GM19395 (cell line): ENCODE data around the gene APOBEC3G.

Experiments used
- ATAC-seq: cut with Tn5 transposase; IDR thresholded peaks from one replicate; pipeline ENCODE4 v1.9.1; 2021; ENCODE audit warnings: mild to moderate bottlenecking, moderate library complexity; ENCODE audit not compliant: unreplicated experiment

APOBEC3G gene

DNA sequence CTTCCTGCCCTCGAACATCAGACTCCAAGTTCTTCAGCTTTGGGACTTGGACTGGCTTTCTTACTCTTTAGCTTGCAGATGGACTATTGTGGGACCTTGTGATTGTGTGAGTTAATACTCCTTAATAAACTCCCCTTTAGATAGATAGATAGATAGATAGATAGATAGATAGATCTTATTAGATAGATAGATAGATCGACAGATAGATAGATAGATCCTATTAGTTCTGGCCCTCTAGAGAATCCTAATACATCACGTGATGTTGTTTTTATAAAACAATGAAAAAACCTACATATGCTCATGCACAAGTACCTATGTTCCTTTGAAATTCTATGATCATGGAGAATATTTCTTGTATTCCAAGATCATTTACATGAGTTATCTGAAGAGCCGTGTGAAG is 43.9 kb downstream of the APOBEC3G start:
- ATAC-seq, result no peak

DNA sequence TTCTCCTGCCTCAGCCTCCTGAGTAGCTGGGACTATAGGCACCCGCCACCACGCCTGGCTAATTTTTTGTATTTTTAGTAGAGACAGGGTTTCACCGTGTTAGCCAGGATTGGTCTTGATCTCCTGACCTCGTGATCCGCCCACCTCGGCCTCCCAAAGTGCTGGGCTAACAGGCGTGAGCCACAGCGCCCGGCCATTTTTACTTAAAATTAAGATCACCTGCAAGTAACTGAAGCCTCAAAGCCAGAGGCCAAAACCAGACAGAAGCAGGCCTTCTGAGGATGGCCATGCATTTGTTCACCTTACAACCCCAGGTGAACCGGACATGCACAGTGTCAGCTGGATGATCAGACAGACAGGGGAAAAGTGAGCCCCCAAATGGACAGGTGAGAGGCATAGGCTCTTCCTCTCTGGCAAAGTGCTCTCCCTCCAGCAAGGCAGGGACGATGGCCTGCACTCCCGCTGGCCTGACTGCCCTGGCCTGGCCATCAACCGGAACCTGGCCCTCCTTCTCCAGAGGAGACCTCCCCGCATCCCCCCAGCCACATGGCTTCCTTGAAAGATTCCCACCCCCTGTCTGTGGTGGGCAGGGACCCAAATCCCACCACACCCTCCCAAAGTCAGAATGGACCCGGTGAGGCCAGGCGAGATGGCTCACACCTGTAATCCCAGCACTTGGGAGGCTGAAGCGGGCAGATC is 45.8 kb downstream of the APOBEC3G start:
- ATAC-seq, result no peak

DNA sequence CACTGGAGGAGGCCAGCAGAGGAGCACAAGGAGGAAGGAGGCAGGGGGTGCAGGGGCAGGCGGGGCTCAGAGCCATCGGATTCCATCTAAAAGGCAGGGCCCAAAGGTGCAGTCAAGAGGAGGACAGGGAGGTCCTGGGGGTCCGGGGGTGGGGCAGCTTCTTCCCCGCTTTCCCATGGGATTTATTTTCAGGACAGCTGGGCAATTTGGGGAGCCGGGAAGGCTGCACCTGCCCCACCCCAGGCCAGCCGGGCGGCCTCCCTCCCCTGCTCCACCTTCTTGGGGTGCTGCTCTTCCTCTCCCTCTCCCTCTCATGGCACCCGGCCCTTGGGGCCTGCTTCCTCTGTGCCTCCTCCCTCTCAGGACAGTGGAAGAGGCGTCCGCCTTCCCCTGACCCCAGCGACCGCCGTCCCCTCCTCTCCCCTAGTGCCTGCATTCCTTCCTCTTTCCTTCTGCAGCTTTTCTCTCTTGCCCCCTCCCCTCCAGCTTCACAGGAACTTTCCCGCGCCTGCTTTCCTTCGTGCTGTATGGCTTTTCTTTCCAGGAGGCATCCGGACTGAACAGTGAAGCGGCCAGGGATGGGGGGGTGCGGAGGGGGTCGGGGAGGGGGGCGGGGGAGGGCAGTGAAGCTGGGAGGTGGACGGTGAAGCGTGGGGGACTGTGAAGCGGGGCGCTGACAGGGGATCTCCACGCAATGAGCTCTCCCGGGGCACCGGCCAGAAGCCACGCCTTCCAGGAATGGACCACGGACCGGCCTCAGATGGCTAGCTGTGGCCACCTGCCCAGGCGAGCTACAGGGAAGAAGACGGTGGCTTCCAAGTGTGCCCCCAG is 46.9 kb downstream of the APOBEC3G start:
- no peak for ATAC-seq

DNA sequence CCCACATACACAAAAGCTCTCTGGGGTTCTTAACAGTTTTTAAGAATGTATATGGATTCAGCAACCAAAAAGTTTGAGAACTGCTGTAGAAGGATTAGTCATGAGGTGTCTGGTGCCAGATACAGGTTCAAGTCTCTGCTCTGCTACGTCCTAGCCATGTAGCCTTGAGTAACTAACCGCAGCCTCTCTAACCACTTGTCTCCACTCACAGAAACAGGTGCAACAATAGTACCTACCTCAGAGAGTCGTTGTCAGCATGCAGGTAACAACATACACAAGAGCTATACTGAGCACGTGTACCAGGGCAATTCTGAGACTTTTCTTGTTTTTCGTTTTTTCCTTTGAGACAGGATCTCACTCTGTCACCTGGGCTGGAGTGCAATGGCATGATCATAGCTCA is 48.5 kb downstream of the APOBEC3G start:
- no peak for ATAC-seq

DNA sequence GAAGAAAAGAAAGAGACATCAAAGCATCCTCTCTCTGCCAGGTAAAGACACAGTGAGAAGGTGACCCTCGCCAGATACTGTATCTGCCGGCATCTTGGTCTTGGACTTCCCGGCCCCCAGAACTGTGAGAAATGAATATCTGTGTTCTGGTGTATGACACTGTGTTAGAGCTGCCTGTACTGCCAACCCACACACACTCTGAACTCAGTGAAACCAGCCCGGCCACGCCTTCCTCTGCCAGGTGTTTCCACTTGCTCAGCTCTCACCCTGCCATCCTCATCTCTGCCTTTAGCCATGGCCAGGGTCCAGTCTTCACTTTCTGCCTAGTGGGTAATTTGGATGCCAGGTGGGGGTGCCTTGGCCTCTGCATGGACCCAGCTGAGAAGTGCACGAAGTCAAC is 51.4 kb downstream of the APOBEC3G start:
- no peak for ATAC-seq

DNA sequence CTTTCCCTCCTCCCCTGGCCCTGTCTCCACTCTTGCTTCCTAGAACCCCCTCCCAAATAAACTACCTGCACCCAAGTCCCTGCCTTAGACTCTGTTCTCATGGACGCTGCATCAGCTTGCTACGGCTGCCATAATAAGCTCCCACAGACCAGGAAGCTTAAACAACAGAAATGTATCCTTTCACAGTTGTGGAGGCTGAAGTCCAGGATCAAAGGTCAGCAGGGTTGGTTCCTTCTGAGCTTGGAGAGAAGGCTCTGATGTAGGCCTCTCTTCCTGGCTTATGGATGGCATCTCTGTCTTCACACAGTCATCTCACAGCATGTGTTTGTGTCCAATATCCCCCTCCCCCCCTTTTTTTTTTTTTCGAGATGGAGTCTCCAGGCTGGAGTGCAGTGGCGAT is 52.0 kb downstream of the APOBEC3G start:
- no peak for ATAC-seq

DNA sequence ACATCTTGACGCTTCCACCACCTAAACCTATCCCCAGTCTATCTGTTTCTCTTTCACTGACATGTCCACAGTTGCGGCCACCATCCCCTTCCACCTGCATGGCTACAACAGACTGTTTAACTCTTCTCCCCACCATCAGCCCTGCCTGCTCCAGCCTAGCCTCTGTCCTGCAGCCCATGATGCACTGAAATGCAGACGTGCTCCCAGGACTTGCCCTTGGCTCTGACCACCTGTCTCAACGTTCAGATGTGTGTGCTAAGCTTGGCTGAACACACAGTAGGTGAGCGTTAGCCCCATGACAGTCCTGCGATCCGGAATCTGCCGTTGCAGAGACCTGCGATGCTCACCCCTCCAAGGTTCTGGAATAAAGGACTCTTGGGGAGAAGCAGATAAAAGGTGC is 52.7 kb downstream of the APOBEC3G start:
- ATAC-seq, result no peak

DNA sequence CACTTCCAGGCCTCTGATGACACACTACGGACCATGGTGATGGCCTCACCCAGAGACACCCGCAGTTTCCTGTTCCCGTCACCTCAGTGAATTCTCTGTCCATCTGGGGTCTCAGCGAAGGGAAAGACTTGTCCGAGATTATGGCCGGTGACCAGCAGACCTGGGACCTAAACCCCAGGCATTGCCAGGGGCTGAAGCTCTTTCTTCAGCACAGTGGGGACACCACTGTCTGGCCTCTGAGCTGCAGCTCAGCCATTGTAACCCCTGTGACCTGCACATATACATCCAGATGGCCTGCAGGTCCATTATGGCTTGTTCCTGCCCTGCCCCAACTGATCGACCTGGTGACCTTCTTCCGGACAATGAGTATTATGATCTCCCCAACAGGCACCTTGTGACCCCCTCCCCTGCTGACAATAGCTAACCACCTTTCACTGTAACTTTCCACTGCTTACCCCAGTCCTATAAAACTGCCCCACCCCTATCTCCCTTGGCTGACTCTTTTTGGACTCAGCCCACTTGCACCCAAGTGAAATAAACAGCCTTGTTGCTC is 53.2 kb downstream of the APOBEC3G start:
- no peak for ATAC-seq

DNA sequence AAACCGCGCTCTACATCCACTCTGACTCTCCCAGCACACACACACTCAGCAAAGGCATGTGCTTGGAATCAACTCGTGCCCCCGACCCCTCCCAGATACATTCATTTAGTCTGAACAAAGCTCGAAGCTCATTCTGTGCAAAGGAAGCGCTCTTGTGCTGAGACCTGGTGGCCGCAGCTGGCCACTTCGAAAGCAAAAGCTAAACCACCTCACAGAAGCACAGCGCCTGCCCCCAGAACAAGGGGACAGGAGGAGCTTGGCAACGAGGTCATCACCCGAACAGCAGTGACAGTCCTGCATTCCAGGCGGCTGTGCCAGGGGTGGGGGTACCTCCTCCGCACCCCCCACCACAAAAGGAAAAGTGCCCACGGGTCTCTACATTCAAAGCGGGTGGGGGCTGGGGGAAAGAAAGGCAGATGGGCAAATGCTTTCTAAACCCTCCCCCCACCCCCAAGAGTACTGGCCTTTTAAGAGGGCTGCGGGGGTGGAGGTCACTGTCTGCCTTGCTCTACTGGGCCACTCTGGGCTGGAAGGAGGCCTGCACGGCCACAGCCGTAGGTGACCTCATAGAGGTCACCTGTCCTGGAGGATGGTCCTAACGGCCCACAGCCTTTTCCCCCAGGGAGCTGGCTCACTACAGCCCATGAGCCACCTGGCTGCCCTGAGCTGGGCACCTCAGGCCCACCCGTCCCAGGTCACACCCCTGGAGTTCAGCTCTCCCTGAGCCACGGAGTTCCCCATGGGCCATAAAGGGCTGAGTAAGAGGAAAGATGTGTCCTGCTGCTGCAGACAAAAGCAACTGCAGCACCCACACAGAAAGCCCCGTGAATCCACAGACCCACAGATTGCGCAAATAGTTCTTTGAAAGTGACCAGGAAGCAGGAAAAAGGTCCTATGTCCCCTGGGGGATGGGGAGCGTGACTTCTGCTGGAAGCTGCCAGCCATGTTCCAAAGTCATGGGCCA is 54.1 kb downstream of the APOBEC3G start:
- ATAC-seq, result no peak

DNA sequence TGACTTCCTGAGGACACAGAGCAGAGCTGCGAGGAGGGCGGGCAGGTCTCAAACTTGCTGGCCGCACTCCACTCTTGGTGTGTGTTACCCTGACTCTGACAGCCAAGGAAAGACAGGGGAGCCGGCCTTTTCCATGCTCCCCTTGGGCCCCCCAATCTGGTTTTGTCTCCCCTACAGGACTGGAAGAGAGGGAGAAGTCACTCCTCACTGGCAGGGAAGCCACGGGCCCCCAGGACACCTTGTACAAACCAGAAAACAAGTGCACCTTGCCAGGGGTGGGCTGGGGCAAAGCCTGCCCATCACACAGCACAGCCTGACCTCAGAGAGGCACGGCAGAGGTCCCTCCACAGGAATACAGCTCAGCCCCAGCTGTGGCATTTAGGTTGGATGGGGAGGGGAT is 55.2 kb downstream of the APOBEC3G start:
- no peak for ATAC-seq

DNA sequence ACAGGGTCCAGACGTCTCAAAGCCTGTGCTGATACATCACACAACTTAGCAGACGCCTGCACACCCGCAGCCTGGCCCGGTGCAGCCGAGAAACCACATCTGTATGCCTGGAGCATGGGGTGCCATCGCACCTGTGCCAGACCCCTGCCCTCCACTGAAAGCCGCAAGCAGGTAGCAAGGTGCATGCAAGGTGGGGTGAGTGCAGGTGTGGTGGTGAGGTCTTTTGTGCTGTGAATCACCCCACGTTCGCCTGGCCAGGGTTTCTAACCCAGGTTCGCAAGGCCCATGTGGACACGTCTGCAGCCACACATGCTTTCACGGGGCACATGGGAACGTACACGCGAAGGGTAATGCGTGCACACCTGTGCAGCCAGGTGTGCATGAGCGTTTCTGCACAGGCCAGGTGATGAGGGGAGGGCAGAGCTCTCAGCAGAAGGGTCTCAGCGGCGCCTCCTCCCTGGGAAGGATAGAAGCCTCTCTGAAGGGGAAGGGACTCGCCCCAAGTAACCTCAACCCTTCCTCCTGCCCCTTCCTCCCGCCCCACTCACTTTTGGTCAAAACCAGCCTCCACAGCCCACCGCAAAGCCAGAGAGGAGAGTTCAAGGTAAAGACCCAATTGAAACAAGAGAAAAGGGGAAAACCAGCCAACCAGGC is 55.9 kb downstream of the APOBEC3G start:
- no peak for ATAC-seq

DNA sequence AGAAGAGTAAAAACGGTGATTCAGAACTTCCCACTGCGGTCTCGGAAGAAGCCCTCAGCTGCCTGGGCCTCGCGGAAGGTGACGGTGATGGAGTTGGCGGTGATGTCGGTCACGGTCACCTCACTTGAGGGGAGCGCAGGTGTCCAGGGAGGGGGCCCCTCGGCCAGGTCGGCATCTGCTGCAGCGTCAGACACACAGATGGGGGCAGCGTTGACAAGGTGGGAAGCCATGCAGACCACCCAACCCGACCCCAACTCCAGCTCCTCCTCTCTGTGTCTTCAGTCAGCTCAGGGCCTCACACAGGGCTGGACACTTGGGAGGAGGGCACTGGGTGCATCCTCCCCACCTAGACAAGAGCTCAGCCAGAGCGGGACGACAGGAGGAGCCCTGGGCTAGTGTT is 56.8 kb downstream of the APOBEC3G start:
- ATAC-seq, result no peak

DNA sequence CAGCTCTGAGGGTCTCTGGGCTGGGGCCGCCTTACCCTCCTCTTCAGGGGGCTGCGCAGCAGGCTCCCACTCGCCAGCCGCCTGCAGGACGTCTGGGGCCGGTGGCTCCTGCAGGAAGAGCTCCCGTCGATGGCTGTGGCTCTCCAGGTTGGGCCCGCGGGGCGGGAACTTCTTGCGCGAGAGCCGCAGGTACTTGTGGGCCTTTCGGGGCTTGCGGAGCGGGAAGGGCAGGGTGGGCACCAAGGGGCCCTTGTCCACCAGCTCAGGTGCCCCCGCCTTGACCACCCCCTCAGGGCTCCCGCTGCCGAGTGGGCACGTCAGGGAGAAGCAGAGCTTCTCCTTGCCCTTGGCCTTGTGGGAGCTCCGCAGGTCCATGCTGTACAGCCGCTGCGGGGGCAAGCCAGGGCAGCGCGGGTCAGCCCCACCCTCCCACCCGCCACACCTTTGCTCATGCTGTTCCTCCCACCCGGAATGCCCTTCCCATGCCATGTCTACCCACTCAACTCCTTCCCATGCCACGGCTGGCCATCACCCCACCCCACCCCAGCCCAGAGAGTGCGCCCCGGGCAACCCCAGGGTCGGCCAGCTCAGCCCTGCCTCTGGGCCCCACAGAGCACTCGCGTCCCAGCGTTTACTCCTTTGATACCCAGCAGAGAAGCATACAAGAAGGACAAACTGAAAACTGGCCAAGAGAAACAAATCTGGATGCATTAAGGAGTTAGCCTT is 57.5 kb downstream of the APOBEC3G start:
- no peak for ATAC-seq

DNA sequence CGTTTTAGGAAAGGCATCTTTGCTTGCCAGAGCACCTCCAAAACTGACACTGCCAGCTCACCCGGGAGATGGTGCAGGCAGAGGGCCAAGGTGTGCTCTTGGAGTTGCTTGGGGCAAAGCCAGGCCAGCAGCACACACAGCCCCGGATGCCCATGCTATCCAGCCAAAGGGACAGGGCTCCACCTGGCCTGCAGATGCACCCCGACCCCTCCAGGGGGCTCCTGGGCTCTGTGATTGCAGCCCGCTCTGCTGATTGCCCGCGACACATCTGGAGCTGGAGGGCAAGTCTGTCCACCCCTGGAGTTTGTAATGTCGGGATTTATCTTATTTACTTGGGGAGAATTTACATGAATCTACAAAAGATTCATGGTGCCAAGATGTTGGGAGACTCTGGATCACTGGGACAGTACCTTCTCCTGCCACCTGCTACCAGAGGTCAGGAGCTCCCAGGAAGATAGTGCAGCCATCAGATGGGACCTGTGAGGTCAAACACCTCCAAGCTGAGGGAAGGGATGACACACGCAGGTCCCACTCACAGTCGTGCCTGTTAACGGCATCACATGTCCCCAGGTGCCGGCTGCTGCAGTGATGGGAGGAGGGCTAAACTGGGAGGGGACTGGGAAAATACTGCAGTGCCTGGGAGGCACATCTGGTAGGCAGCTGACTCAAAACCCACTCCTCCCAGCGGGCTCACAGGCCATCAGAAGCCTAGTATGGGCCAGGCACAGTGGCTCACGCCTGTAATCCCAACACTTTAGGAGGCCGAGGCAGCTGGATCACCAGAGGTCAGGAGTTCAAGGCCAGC is 58.2 kb downstream of the APOBEC3G start:
- ATAC-seq, result no peak

DNA sequence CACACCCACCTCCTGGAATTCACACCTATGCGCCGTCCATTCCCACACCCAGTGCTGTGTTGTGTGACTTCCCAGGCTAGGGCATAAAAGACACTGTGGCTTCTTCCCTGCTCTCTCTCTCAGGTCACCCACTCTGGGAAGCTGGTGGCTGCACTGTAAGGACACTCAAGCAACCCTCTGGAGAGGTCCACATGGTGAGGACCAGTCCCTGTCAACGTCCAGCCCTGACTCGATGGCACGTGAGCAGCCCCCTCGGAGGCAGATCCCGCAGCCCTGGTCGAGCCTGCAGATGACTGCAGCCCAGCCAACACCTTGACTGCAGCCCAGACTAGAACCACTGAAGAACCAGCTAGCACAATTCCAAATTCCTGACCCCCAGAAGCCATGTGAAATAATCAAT is 59.2 kb downstream of the APOBEC3G start:
- ATAC-seq, result no peak
